ENCODE measurements around the gene KLK15.

Gene KLK15

GRCh38 chr19:50833117-50833801 lies at the start of gene KLK15:
TSS of gene KLK15 (minus strand) at chr19:50833574. CDS start at chr19:50831492, 2,082 bp downstream.
- DNase-seq (ENCODE audit: low read depth in 3 of 3, low spot score in 1 of 3) = no peak

- no peak for DNase-seq (ENCODE audit: low read depth in 3 of 3, low spot score in 1 of 3)
Measured at GRCh38 chr19:50882188-50882587, 48.8 kb upstream of the KLK15 start.

- DNase-seq (ENCODE audit: low read depth in 3 of 3, low spot score in 1 of 3) = no peak
Measured at GRCh38 chr19:50880241-50880640, 46.9 kb upstream of the KLK15 start.

GRCh38 chr19:50878851-50879250 lies 45.5 kb upstream of the KLK15 start:
- DNase-seq (ENCODE audit: low read depth in 3 of 3, low spot score in 1 of 3) = no peak

- no peak for DNase-seq (ENCODE audit: low read depth in 3 of 3, low spot score in 1 of 3)
Measured at GRCh38 chr19:50877338-50877737, 44.0 kb upstream of the KLK15 start.

- no peak for DNase-seq (ENCODE audit: low read depth in 3 of 3, low spot score in 1 of 3)
Measured at GRCh38 chr19:50876456-50876855, 43.1 kb upstream of the KLK15 start.

GRCh38 chr19:50875795-50876422 lies 42.5 kb upstream of the KLK15 start:
- no peak for DNase-seq (ENCODE audit: low read depth in 3 of 3, low spot score in 1 of 3)

GRCh38 chr19:50874211-50874610 lies 40.8 kb upstream of the KLK15 start:
- DNase-seq (ENCODE audit: low read depth in 3 of 3, low spot score in 1 of 3) = no peak

GRCh38 chr19:50873056-50873455 lies 39.7 kb upstream of the KLK15 start, which contains the start of gene KLK2:
TSS of gene KLK2 (plus strand) at chr19:50873439. CDS start at chr19:50873474, 35 bp downstream.
- DNase-seq (ENCODE audit: low read depth in 3 of 3, low spot score in 1 of 3) = no peak

- DNase-seq (ENCODE audit: low read depth in 3 of 3, low spot score in 1 of 3) = no peak
Measured at GRCh38 chr19:50870417-50871089, 37.2 kb upstream of the KLK15 start.

- no peak for DNase-seq (ENCODE audit: low read depth in 3 of 3, low spot score in 1 of 3)
Measured at GRCh38 chr19:50869479-50869878, 36.1 kb upstream of the KLK15 start.

- DNase-seq (ENCODE audit: low read depth in 3 of 3, low spot score in 1 of 3) = no peak
Measured at GRCh38 chr19:50861496-50862286, 28.3 kb upstream of the KLK15 start.

GRCh38 chr19:50861010-50861409 lies 27.6 kb upstream of the KLK15 start:
- DNase-seq (ENCODE audit: low read depth in 3 of 3, low spot score in 1 of 3) = no peak

- DNase-seq (ENCODE audit: low read depth in 3 of 3, low spot score in 1 of 3) = no peak
Measured at GRCh38 chr19:50859849-50860248, 26.5 kb upstream of the KLK15 start.

GRCh38 chr19:50858886-50859285 lies 25.5 kb upstream of the KLK15 start:
- DNase-seq (ENCODE audit: low read depth in 3 of 3, low spot score in 1 of 3) = no peak

GRCh38 chr19:50857366-50857765 lies 24.0 kb upstream of the KLK15 start:
- no peak for DNase-seq (ENCODE audit: low read depth in 3 of 3, low spot score in 1 of 3)

- no peak for DNase-seq (ENCODE audit: low read depth in 3 of 3, low spot score in 1 of 3)
Measured at GRCh38 chr19:50854636-50855410, 21.4 kb upstream of the KLK15 start, which contains the start of gene KLK3. TSS of gene KLK3 (plus strand) at chr19:50854915. CDS start at chr19:50854956, 41 bp downstream.

GRCh38 chr19:50851620-50852019 lies 18.2 kb upstream of the KLK15 start:
- DNase-seq (ENCODE audit: low read depth in 3 of 3, low spot score in 1 of 3) = no peak

- DNase-seq (ENCODE audit: low read depth in 3 of 3, low spot score in 1 of 3) = no peak
Measured at GRCh38 chr19:50850738-50851137, 17.4 kb upstream of the KLK15 start.

GRCh38 chr19:50844296-50844935 lies 11.0 kb upstream of the KLK15 start:
- no peak for DNase-seq (ENCODE audit: low read depth in 3 of 3, low spot score in 1 of 3)
